SU-DHL-6 (cell line): ENCODE data around the gene SIL1.

Experiments
- H2AFZ ChIP-seq: fragments of 200-600 bp; sonication (generic); 2 replicates; pipeline ENCODE4 v1.6.1; 2014; ENCODE audit warnings: low read depth, mild to moderate bottlenecking, moderate library complexity, mixed read lengths, antibody characterized with exemption, low read length; ENCODE audit not compliant: severe bottlenecking
- H3F3A ChIP-seq: fragments of 200-600 bp; shearing (Covaris generic); 2 replicates; pipeline ENCODE4 v1.6.0; 2016; ENCODE audit warnings: antibody characterized with exemption, mild to moderate bottlenecking; ENCODE audit not compliant: insufficient read depth
- H3K27ac ChIP-seq: fragments of 200-600 bp; sonication (generic); 2 replicates; pipeline ENCODE4 v1.5.1; 2016; ENCODE audit warnings: low read depth, mild to moderate bottlenecking, low read length, moderate library complexity, mixed read lengths
- H3K27me3 ChIP-seq: fragments of 200-600 bp; sonication (generic), shearing (Covaris generic); 2 replicates; pipeline ENCODE4 v1.6.0; 2014; ENCODE audit warnings: mild to moderate bottlenecking, low read length
- H3K36me3 ChIP-seq: fragments of 200-600 bp; sonication (generic); 2 replicates; pipeline ENCODE4 v1.6.1; 2014; ENCODE audit warnings: mild to moderate bottlenecking, low read length, mixed read lengths
- H3K4me2 ChIP-seq: fragments of 300-600, 200-600 bp; shearing (Covaris generic), sonication (generic); 2 replicates; pipeline ENCODE4 v1.6.0; 2014; ENCODE audit warnings: low read length, low read depth, mild to moderate bottlenecking; ENCODE audit not compliant: poor library complexity, severe bottlenecking
- H3K4me3 ChIP-seq: fragments of 200-600 bp; sonication (generic); 2 replicates; pipeline ENCODE4 v1.5.1; 2014; ENCODE audit warnings: antibody characterized with exemption, low read length, mild to moderate bottlenecking, mixed read lengths; ENCODE audit not compliant: insufficient read depth, poor library complexity, severe bottlenecking
- H3K79me2 ChIP-seq: fragments of 200-600 bp; sonication (generic); 2 replicates; pipeline ENCODE4 v1.6.1; 2014; ENCODE audit warnings: mild to moderate bottlenecking, low read length, moderate library complexity; ENCODE audit not compliant: insufficient read depth
- H3K9ac ChIP-seq: fragments of 200-600 bp; sonication (generic); 2 replicates; pipeline ENCODE4 v1.7.0; 2014; ENCODE audit warnings: mild to moderate bottlenecking, low read length
- H3K9me2 ChIP-seq: fragments of 200-600 bp; sonication (generic); replicated peaks from 2 replicates; pipeline ENCODE4 v1.6.1; 2014; ENCODE audit warnings: low read length; ENCODE audit not compliant: insufficient read depth
- H3K9me3 ChIP-seq: fragments of 200-600 bp; sonication (generic); 2 replicates; pipeline ENCODE4 v1.6.1; 2014; ENCODE audit warnings: low read length, mixed read lengths; ENCODE audit not compliant: insufficient read depth
- H4K20me1 ChIP-seq: fragments of 200-600 bp; sonication (generic); 2 replicates; pipeline ENCODE4 v1.6.1; 2014; ENCODE audit warnings: low read depth, mild to moderate bottlenecking, antibody characterized with exemption, low read length, moderate library complexity, mixed read lengths
- CTCF ChIP-seq: fragments of 200-600 bp; sonication (generic); IDR thresholded peaks from one replicate; pipeline ENCODE4 v1.5.1; 2017; ENCODE audit warnings: antibody characterized with exemption, mild to moderate bottlenecking, low read length, moderate library complexity; ENCODE audit not compliant: insufficient read depth, poor library complexity, severe bottlenecking
- EZH2phosphoT487 ChIP-seq: fragments of 200-600 bp; sonication (generic), shearing (Covaris generic); conservative IDR thresholded peaks from 2 replicates; pipeline ENCODE4 v1.6.1; 2018; ENCODE audit warnings: mild to moderate bottlenecking, antibody characterized with exemption, low read length, moderate library complexity, mixed read lengths

SIL1 gene

GRCh38 chr5:138955671-138956295 lies 242.4 kb downstream of the SIL1 start:
- Histone ChIP-seq H2AFZ (no peak overlapping the region), H4K20me1 (no peaks in the 10 kb centered on the region), H3K4me3 (no peak overlapping the region), H3K27me3 (no peaks in the 10 kb centered on the region), H3F3A (no peaks in the 10 kb centered on the region), H3K36me3 (no peaks in the 10 kb centered on the region), H3K9me2 (no peaks in the 10 kb centered on the region), H3K9ac (no peak overlapping the region), H3K9me3 (no peaks in the 10 kb centered on the region), H3K79me2 (no peaks in the 10 kb centered on the region), H3K4me2 (no peak overlapping the region), H3K27ac (no peak overlapping the region)
- TF ChIP-seq EZH2phosphoT487 (no peak), CTCF (no peak)

DNA sequence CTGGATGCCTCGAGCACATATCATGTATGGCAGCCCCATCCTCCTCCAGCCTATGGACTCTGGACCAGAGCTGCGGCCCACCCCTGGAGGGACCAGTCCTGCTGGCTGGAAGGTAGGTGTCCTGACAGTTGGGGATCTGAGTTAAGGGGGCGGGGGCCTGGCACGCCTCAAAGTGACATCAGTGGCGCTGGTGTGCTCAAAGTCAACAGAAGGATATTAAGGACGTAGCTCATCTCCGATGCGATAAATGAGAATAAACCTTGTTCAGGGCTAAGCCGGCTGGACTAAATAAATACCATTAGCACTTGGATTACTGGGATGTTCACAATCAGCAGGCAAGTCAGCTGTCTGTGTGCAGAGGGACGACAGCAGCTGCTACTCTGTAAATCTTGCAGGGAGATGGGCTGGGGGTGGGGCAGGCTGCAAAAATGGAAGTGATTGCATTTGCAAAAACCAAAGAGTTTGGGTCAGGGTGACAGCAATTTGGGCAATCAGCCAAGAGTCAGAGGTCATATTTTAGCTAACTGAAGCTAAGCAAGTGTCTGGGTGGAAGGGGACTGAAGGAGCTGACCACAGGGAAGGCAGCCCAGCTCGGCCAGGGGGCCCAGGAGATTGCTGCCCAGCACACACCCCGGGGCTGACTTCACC lies 243.0 kb downstream of the SIL1 start:
- H3K27me3 ChIP-seq, result no peaks in the 10 kb centered on the region
- H3K9ac ChIP-seq, result no peak overlapping the region
- H2AFZ ChIP-seq, result no peak overlapping the region
- H3F3A ChIP-seq, result no peaks in the 10 kb centered on the region
- no peak overlapping the region for H3K27ac ChIP-seq
- H4K20me1 ChIP-seq, result no peaks in the 10 kb centered on the region
- no peak overlapping the region for H3K4me2 ChIP-seq
- H3K79me2 ChIP-seq, result no peaks in the 10 kb centered on the region
- no peaks in the 10 kb centered on the region for H3K9me2 ChIP-seq
- H3K36me3 ChIP-seq, result no peaks in the 10 kb centered on the region
- TF ChIP-seq EZH2phosphoT487 (no peak), CTCF (no peak)
- H3K4me3 ChIP-seq, result no peak overlapping the region
- no peaks in the 10 kb centered on the region for H3K9me3 ChIP-seq

DNA sequence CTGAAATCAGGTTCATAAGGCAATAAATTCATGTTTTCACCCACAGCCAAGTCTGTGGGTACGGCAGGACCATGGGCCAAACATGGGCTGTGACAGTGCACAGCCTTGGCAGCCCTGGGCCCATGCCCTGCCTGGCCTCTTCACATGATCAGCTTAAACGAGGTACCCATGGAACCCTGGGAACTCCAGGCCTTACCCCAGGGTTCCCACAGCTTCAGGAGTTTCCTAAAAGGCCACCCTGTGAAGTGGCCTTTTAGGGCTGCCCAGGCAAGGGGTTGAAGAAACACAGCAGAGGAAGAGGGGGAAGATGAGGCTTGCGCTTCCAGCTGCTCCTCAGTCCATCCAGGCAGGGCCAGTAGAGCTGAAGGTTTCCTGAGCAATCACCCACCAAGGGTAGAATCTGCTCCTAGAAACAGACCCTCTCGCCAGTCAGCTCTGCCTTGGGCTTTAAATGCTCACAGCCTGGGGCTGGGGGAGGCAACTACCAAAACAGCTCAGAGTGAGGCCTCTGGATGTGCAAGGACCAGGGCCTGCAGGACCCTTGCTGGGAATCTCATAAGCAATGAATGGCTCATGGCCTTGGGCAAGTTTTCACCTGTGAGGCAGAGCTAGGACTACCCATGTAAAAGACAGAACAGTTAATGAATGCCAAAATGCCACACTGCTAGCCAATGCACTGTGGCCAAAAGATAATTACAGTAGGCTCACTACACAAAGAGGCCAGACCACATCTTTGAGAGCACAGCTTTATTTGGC lies 243.7 kb downstream of the SIL1 start:
- TF ChIP-seq CTCF, result no peak
- no peak for TF ChIP-seq EZH2phosphoT487
- Histone ChIP-seq H3K27ac (no peak overlapping the region), H3F3A (no peaks in the 10 kb centered on the region), H3K4me3 (no peak overlapping the region), H3K9me3 (no peaks in the 10 kb centered on the region), H2AFZ (no peak overlapping the region), H3K9me2 (no peaks in the 10 kb centered on the region), H4K20me1 (no peaks in the 10 kb centered on the region), H3K9ac (no peak overlapping the region), H3K27me3 (no peaks in the 10 kb centered on the region), H3K36me3 (no peaks in the 10 kb centered on the region), H3K4me2 (no peak overlapping the region), H3K79me2 (no peaks in the 10 kb centered on the region)
